ENCODE results near the gene C19orf25.

The C19orf25 gene

GRCh38 chr19:1424192-1424955 lies 54.6 kb downstream of the C19orf25 start:
- H3K4me1 Mint-ChIP-seq (ENCODE audit: low read depth), result no peaks in the 10 kb centered on the region
- peaks cover 87% of the 10 kb centered on the region for H3K36me3 Mint-ChIP-seq (ENCODE audit: low read depth)
- no peaks in the 10 kb centered on the region for H3K9me3 Mint-ChIP-seq
- H3K4me3 Mint-ChIP-seq, result no peak overlapping the region
- no peak for DNase-seq
- H3K27me3 Mint-ChIP-seq, result no peaks in the 10 kb centered on the region
- H3K27ac Mint-ChIP-seq, result no peak overlapping the region

- no peak for DNase-seq
- no peaks in the 10 kb centered on the region for H3K27me3 Mint-ChIP-seq
- H3K4me1 Mint-ChIP-seq (ENCODE audit: low read depth), result no peaks in the 10 kb centered on the region
- H3K36me3 Mint-ChIP-seq (ENCODE audit: low read depth), result peaks cover 93% of the 10 kb centered on the region
- no peak overlapping the region for H3K4me3 Mint-ChIP-seq
- H3K9me3 Mint-ChIP-seq, result no peaks in the 10 kb centered on the region
- peak overlapping the region; percentile 35 for H3K27ac Mint-ChIP-seq
Observed at GRCh38 chr19:1423436-1424191, 55.4 kb downstream of the C19orf25 start.
